Body of pancreas (tissue), 4 donors: ENCODE results near the gene LRRC59. TPM values are rescaled to one million over a fixed set of nuclear protein-coding genes. Genes with fewer than 3 reads are reported as not detected.
"Not testable (repeated sequence)": the region's sequence is repeated elsewhere in the genome, so short reads cannot be mapped to it uniquely, and the experiment has no call there.

ENCODE experiments used
- ATAC-seq: fragments of 150-250 bp; one replicate; pipeline ENCODE4 v1.9.1; 2016
- DNase-seq, 4 donors: peaks; one replicate each; pipeline ENCODE4 v3.0.0-alpha.2; 2019
- H3K27ac ChIP-seq, 4 donors: fragments of 200-600 bp; sonication (generic); 1 replicate in 3 of 4; 2 replicates in 1 of 4; pipeline versions ENCODE4 v1.5.1 to v1.6.1; 2016 to 2019; ENCODE audit warnings: mild to moderate bottlenecking in 1 of 4, mixed read lengths in 1 of 4, moderate library complexity in 1 of 4
- H3K27me3 ChIP-seq, 2 donors: fragments of 200-600 bp; sonication (generic); one replicate each; pipeline ENCODE4 v1.6.0; 2016; ENCODE audit warnings: mild to moderate bottlenecking in 1 of 2
- H3K36me3 ChIP-seq, 2 donors: fragments of 200-600 bp; sonication (generic); replicated peaks in 1 of 2; 2 replicates each; pipeline ENCODE4 v1.5.1; 2016; ENCODE audit warnings: low read depth in 2 of 2; ENCODE audit not compliant: insufficient read depth in 1 of 2
- H3K4me1 ChIP-seq: fragments of 200-600 bp; sonication (generic); one replicate; pipeline ENCODE4 v1.6.0; 2016
- H3K4me3 ChIP-seq, 2 donors: fragments of 200-600 bp; sonication (generic); 1 replicate in 1 of 2; 2 replicates in 1 of 2; pipeline ENCODE4 v1.5.1; 2016 to 2019
- H3K9me3 ChIP-seq, 3 donors: fragments of 200-600 bp; sonication (generic); 1 replicate in 2 of 3; 2 replicates in 1 of 3; pipeline ENCODE4 v1.5.1; 2016
- CTCF ChIP-seq, 7 experiments: fragments of 450-650 bp in 4 of 7; fragments of 200-600 bp in 3 of 7; sonication (generic) in 3 of 7; IDR thresholded peaks; one replicate each; pipeline ENCODE4 v1.5.1; 2016 to 2019; ENCODE audit warnings: antibody characterized with exemption in 7 of 7
- POLR2A ChIP-seq, 3 donors: fragments of 450-650 bp; IDR thresholded peaks; one replicate each; pipeline ENCODE4 v1.6.1; 2016; ENCODE audit warnings: antibody characterized with exemption in 3 of 3, mild to moderate bottlenecking in 2 of 3
- WGBS, 2 donors: methylation state at CpG; one replicate each; pipeline ENCODE4 v1.1.5; 2017; 5-methylcytosine and 5-hydroxymethylcytosine counted together
- intact Hi-C: fragments of 100-400 bp; cut with DNase I; formaldehyde crosslinking; loops from one replicate; pipeline ENCODE4 v1.15.1; 2023
- small RNA-seq: library from RNA; depleted of rRNA; stranded (forward); fragments of <200 nt; gene quantifications from one replicate; pipeline ENCODE3, GENCODE V24; 2016
- total RNA-seq, 2 donors: library from RNA; depleted of rRNA; stranded (reverse); fragments of >200 nt; gene quantifications; one replicate each; pipeline ENCODE4 v1.1.0, GENCODE V29; 2016

LRRC59 gene
- total RNA-seq, 2 donors from 2014 or later = 70.8 to 113 TPM

GRCh38 chr17:50339381-50339780, 57.9 kb downstream of the LRRC59 start:
- H3K9me3 ChIP-seq = no peaks in the 10 kb centered on the region
- no peak overlapping the region for H3K27ac ChIP-seq
- H3K4me1 ChIP-seq = no peaks in the 10 kb centered on the region
- TF ChIP-seq CTCF (IDR thresholded peaks at IDR 0.05) (no peak), POLR2A (IDR thresholded peaks at IDR 0.05) (no peak)
- DNase-seq = no peak
- no peak overlapping the region for H3K4me3 ChIP-seq
- intact Hi-C loops = no loop called here
- no peaks in the 10 kb centered on the region for H3K36me3 ChIP-seq
- no peaks in the 10 kb centered on the region for H3K27me3 ChIP-seq
- ATAC-seq = no peak

- Histone ChIP-seq H3K4me3 (no peak overlapping the region), H3K27ac (no peak overlapping the region), H3K9me3 (no peaks in the 10 kb centered on the region), H3K36me3 (no peaks in the 10 kb centered on the region), H3K27me3 (no peaks in the 10 kb centered on the region), H3K4me1 (no peaks in the 10 kb centered on the region)
- ATAC-seq (no peak), DNase-seq (no peak)
- intact Hi-C loops = no loop called here
- TF ChIP-seq CTCF (IDR thresholded peaks at IDR 0.05) (no peak), POLR2A (IDR thresholded peaks at IDR 0.05) (no peak)
Observed at GRCh38 chr17:50338645-50339044, 58.7 kb downstream of the LRRC59 start.

DNA sequence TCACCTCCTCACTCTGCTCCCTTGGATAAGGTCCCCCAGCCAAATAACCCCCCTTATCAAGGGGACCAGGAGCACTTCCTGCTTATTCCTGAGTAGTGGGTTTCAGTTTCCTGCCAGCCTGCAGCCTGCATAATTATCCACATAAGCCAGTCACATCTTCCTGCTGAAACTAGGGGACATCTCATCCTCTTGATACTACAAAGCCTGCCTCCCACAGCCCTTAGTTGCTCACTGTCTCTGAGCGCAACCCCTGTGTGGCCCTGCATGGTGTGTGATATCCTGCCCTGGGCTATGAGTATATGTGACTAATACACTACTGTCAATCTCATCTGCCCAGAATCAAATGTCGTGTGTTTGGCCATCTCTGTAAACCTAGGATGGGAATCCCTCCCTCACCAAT, 59.4 kb downstream of the LRRC59 start:
- intact Hi-C loops = no loop called here
- TF ChIP-seq CTCF (IDR thresholded peaks at IDR 0.05) (no peak), POLR2A (IDR thresholded peaks at IDR 0.05) (no peak)
- ATAC-seq = no peak
- Histone ChIP-seq H3K9me3 (no peaks in the 10 kb centered on the region), H3K4me3 (no peak overlapping the region), H3K4me1 (no peaks in the 10 kb centered on the region), H3K27me3 (no peaks in the 10 kb centered on the region), H3K27ac (no peak overlapping the region), H3K36me3 (no peaks in the 10 kb centered on the region)
- WGBS, 2 donors = 86 to 87% methylated on average over 2 of the region's 2 CpGs
- no peak for DNase-seq

DNA sequence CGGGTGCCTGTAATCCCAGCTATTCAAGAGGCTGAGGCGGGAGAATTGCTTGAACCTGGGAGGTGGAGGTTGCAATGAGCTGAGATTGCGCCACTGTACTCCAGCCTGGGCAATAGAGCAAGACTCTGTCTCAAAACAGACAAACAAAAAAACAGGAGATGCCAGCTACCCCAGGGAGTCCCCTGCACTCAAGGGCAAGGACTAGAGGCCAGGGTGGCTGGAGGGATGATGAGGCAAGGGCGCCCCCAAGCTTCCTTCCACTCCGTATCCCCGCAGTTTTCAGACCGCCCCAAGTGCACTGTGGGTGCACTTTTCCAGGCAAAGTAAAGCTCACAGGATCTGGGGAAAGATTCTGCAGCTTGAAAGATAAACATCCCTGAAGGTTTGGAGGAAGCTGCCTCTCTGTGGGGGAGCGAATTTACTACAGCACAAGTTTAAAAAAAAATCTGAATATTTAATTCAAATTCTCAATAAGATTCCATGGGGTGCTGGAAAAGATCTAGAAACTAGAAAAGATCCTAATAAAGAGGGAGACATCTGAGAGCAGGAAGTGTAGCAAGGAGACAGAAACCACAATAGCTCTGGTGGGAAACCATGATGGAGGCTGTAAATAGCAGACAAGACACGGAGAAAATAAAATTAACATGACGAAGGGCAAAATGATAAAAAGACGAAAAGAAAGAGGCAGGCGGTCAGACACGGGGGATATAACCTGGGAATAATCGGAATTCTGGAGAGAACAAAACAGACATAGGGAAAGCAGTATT, 63.8 kb downstream of the LRRC59 start:
- WGBS, 2 donors = 60 to 63% methylated on average over 13 to 14 of the region's 14 CpGs
- H3K9me3 ChIP-seq, DNase-seq, H3K36me3 ChIP-seq, H3K27me3 ChIP-seq, intact Hi-C loops, H3K4me1 ChIP-seq, H3K4me3 ChIP-seq, H3K27ac ChIP-seq, ATAC-seq: not testable (repeated sequence)

- ATAC-seq (no peak), DNase-seq (no peak)
- Histone ChIP-seq H3K27me3 (no peaks in the 10 kb centered on the region), H3K4me1 (no peaks in the 10 kb centered on the region), H3K9me3 (no peaks in the 10 kb centered on the region), H3K27ac (no peak overlapping the region), H3K4me3 (no peak overlapping the region), H3K36me3 (no peaks in the 10 kb centered on the region)
- intact Hi-C loops = no loop called here
- TF ChIP-seq POLR2A (IDR thresholded peaks at IDR 0.05) = no peak
- TF ChIP-seq CTCF (IDR thresholded peaks at IDR 0.05) = no peak
- 42 to 44% methylated on average over 6 of the region's 6 CpGs for WGBS, 2 donors
Observed at GRCh38 chr17:50332196-50332595, 65.1 kb downstream of the LRRC59 start.

Small RNA genes lying within 50 kb of the gene (small RNA-seq; reads per million reads assigned to genes)
- not detected for gene RF00019

Other genes with a start within 250 kb of the LRRC59 start
- gene PPP1R9B, start 246.8 kb downstream of the LRRC59 start, total RNA-seq = 10 to 100 TPM; 20.0 to 31.0 TPM
- 1 to 10 TPM in 1 of 2 donors, not detected in 1; 1.3 TPM for gene SGCA, start 231.5 kb downstream of the LRRC59 start, total RNA-seq
- 10 to 100 TPM; 11.2 to 62.3 TPM for gene COL1A1, start 195.9 kb downstream of the LRRC59 start, total RNA-seq
- not detected for gene TMEM92, start 123.1 kb downstream of the LRRC59 start, total RNA-seq
- 10 to 100 TPM; 22.8 to 31.3 TPM for gene XYLT2, start 51.4 kb downstream of the LRRC59 start, total RNA-seq
- gene MRPL27, start 24.3 kb downstream of the LRRC59 start, total RNA-seq = 10 to 100 TPM; 26.5 to 31.3 TPM
- not detected for gene EME1, start 24.3 kb downstream of the LRRC59 start, total RNA-seq
- gene ACSF2, start 28.7 kb upstream of the LRRC59 start, total RNA-seq = 100 to 1,000 TPM in 1 of 2 donors, 10 to 100 TPM in 1; 18.7 to 120 TPM
- gene CHAD, start 71.4 kb upstream of the LRRC59 start, total RNA-seq = 10 to 100 TPM in 1 of 2 donors, 1 to 10 TPM in 1; 8.8 to 13.2 TPM
- 10 to 100 TPM; 39.2 to 44.5 TPM for gene RSAD1, start 81.3 kb upstream of the LRRC59 start, total RNA-seq
- under 1 TPM in 1 of 2 donors, not detected in 1; 0.33 TPM for gene MYCBPAP, start 110.9 kb upstream of the LRRC59 start, total RNA-seq
- gene EPN3, start 135.2 kb upstream of the LRRC59 start, total RNA-seq = 10 to 100 TPM; 11.9 to 20.1 TPM
- gene SPATA20, start 149.7 kb upstream of the LRRC59 start, total RNA-seq = 10 to 100 TPM; 65.6 to 75.2 TPM
- under 1 TPM; 0.26 to 0.33 TPM for gene CACNA1G, start 163.2 kb upstream of the LRRC59 start, total RNA-seq
- gene ABCC3, start 237.4 kb upstream of the LRRC59 start, total RNA-seq = 100 to 1,000 TPM; 130 to 163 TPM